Stimulated activated CD8-positive, alpha-beta memory T cell treated with anti-CD3 and anti-CD28 coated beads, Interleukin-7, amount 100 ng/mL, for 1 hour (primary cell): ENCODE data around the gene GRK5.

Source experiments
- DNase-seq, 2 donors: peaks; one replicate each; pipeline ENCODE4 v3.0.0-alpha.2; 2020; ENCODE audit warnings: low read depth in 2 of 2

The GRK5 gene

GRCh38 chr10:119404719-119405519 is 197.5 kb downstream of the GRK5 start:
- DNase-seq: no peak

- no peak for DNase-seq
Observed at GRCh38 chr10:119405520-119405807, 198.1 kb downstream of the GRK5 start.

GRCh38 chr10:119406137-119406536 is 198.8 kb downstream of the GRK5 start:
- DNase-seq: no peak

- DNase-seq: no peak
Observed at GRCh38 chr10:119406601-119407253, 199.4 kb downstream of the GRK5 start.

- no peak for DNase-seq
Observed at GRCh38 chr10:119407254-119407777, 199.9 kb downstream of the GRK5 start.

- DNase-seq: no peak
Observed at GRCh38 chr10:119408072-119408471, 200.7 kb downstream of the GRK5 start.

GRCh38 chr10:119408969-119409371 is 201.6 kb downstream of the GRK5 start:
- no peak for DNase-seq

- DNase-seq: no peak
Observed at GRCh38 chr10:119409385-119409784, 202.0 kb downstream of the GRK5 start.

- DNase-seq: no peak
Observed at GRCh38 chr10:119409906-119410305, 202.5 kb downstream of the GRK5 start.

- no peak for DNase-seq
Observed at GRCh38 chr10:119410361-119411116, 203.2 kb downstream of the GRK5 start.

GRCh38 chr10:119412244-119413092 is 205.1 kb downstream of the GRK5 start:
- DNase-seq: no peak

GRCh38 chr10:119413093-119413453 is 205.7 kb downstream of the GRK5 start:
- no peak for DNase-seq

GRCh38 chr10:119413471-119414080 is 206.2 kb downstream of the GRK5 start:
- no peak for DNase-seq

- DNase-seq: no peak
Observed at GRCh38 chr10:119414081-119414611, 206.8 kb downstream of the GRK5 start.

GRCh38 chr10:119415121-119415520 is 207.8 kb downstream of the GRK5 start:
- DNase-seq: no peak

GRCh38 chr10:119415536-119416503 is 208.4 kb downstream of the GRK5 start:
- no peak for DNase-seq

GRCh38 chr10:119416855-119417254 is 209.5 kb downstream of the GRK5 start:
- DNase-seq: peak; percentile 40 to 46

- no peak for DNase-seq
Observed at GRCh38 chr10:119417852-119418251, 210.5 kb downstream of the GRK5 start.

- DNase-seq: no peak
Observed at GRCh38 chr10:119418362-119418761, 211.0 kb downstream of the GRK5 start.

GRCh38 chr10:119419931-119420330 is 212.6 kb downstream of the GRK5 start:
- no peak for DNase-seq
